Measurements from ENCODE around the gene UBA52. TPM values are rescaled to one million over a fixed set of nuclear protein-coding genes. Genes with fewer than 3 reads are reported as not detected.

UBA52 gene
- total RNA-seq, 1 donor from 2014 or later: 586 TPM

- H3K36me3 ChIP-seq (ENCODE audit: control insufficient read depth, insufficient read depth, low read length): no peaks in the 10 kb centered on the region
- no peak overlapping the region for H3K4me3 ChIP-seq (ENCODE audit: low read depth, low read length)
- no peak for FAIRE-seq
- DNase-seq (ENCODE audit: low read depth): no peak
- TF ChIP-seq, protein P1, sequence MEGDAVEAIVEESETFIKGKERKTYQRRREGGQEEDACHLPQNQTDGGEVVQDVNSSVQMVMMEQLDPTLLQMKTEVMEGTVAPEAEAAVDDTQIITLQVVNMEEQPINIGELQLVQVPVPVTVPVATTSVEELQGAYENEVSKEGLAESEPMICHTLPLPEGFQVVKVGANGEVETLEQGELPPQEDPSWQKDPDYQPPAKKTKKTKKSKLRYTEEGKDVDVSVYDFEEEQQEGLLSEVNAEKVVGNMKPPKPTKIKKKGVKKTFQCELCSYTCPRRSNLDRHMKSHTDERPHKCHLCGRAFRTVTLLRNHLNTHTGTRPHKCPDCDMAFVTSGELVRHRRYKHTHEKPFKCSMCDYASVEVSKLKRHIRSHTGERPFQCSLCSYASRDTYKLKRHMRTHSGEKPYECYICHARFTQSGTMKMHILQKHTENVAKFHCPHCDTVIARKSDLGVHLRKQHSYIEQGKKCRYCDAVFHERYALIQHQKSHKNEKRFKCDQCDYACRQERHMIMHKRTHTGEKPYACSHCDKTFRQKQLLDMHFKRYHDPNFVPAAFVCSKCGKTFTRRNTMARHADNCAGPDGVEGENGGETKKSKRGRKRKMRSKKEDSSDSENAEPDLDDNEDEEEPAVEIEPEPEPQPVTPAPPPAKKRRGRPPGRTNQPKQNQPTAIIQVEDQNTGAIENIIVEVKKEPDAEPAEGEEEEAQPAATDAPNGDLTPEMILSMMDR (IDR thresholded peaks at IDR 0.05; ENCODE audit: insufficient read depth, low read length, severe bottlenecking): no peak
- H3K27me3 ChIP-seq (ENCODE audit: control insufficient read depth, insufficient read depth, low read length): peaks cover 19% of the 10 kb centered on the region
These were observed 44.4 kb downstream of the UBA52 start for GRCh38 chr19:18616023-18616422.

DNA sequence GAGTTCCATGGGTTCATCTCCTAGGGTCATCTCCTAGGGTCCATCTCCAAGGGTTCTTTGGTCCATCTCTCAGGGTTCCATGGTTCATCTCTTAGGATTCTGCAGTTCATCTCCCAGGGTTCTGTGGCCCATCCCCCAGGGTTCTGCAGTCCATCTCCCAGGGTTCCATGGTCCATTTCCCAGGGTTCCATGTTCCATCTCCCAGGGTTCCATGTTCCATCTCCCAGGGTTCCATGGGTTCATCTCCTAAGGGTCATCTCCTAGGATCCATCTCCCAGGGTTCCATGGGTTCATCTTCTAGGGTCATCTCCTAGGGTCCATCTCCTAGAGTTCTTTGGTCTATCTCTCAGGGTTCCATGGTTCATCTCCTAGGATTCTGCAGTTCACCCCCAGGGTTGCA lies 45.9 kb downstream of the UBA52 start:
- Histone ChIP-seq H3K27me3 (ENCODE audit: control insufficient read depth, insufficient read depth, low read length) (peaks cover 6% of the 10 kb centered on the region), H3K4me3 (ENCODE audit: low read depth, low read length) (no peak overlapping the region), H3K36me3 (ENCODE audit: control insufficient read depth, insufficient read depth, low read length) (no peaks in the 10 kb centered on the region)
- TF ChIP-seq, protein P1 (IDR thresholded peaks at IDR 0.05; ENCODE audit: insufficient read depth, low read length, severe bottlenecking): no peak
- DNase-seq (ENCODE audit: low read depth) (no peak), FAIRE-seq (no peak)

GRCh38 chr19:18618236-18618635 lies 46.6 kb downstream of the UBA52 start:
- DNase-seq (ENCODE audit: low read depth): no peak
- Histone ChIP-seq H3K4me3 (ENCODE audit: low read depth, low read length) (no peak overlapping the region), H3K36me3 (ENCODE audit: control insufficient read depth, insufficient read depth, low read length) (no peaks in the 10 kb centered on the region), H3K27me3 (ENCODE audit: control insufficient read depth, insufficient read depth, low read length) (peaks cover 5% of the 10 kb centered on the region)
- TF ChIP-seq, protein P1 (IDR thresholded peaks at IDR 0.05; ENCODE audit: insufficient read depth, low read length, severe bottlenecking): no peak
- FAIRE-seq: no peak

- no peaks in the 10 kb centered on the region for H3K36me3 ChIP-seq (ENCODE audit: control insufficient read depth, insufficient read depth, low read length)
- no peak overlapping the region for H3K4me3 ChIP-seq (ENCODE audit: low read depth, low read length)
- TF ChIP-seq, protein P1 (IDR thresholded peaks at IDR 0.05; ENCODE audit: insufficient read depth, low read length, severe bottlenecking): no peak
- FAIRE-seq: no peak
- H3K27me3 ChIP-seq (ENCODE audit: control insufficient read depth, insufficient read depth, low read length): peaks cover 1% of the 10 kb centered on the region
- no peak for DNase-seq (ENCODE audit: low read depth)
These were observed 48.7 kb downstream of the UBA52 start for GRCh38 chr19:18620311-18620710.

DNA sequence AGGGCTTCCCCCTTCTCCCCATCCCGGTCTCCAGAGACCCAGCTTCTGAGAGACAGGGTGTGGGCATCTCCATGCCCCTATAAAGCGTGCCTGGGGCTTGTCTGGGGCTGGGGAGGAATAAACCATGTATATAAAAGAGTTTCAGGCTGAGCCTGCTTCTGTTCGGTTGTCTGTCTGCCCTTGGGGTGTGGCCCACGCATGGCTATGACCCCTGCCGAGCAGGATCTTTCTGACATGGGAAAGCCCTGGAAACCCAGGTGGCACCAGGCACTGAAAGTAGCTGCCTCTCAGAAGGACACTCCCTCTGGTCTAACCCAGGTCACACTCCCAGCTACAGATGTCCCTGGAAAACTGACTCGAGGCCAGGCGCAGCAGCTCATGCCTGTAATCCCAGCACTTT lies 49.2 kb downstream of the UBA52 start:
- H3K36me3 ChIP-seq (ENCODE audit: control insufficient read depth, insufficient read depth, low read length): no peaks in the 10 kb centered on the region
- FAIRE-seq (no peak), DNase-seq (ENCODE audit: low read depth) (no peak)
- H3K4me3 ChIP-seq (ENCODE audit: low read depth, low read length): no peak overlapping the region
- TF ChIP-seq, protein P1 (IDR thresholded peaks at IDR 0.05; ENCODE audit: insufficient read depth, low read length, severe bottlenecking): no peak
- H3K27me3 ChIP-seq (ENCODE audit: control insufficient read depth, insufficient read depth, low read length): peaks cover 1% of the 10 kb centered on the region

GRCh38 chr19:18626906-18627305 lies 55.2 kb downstream of the UBA52 start:
- H3K27me3 ChIP-seq (ENCODE audit: control insufficient read depth, insufficient read depth, low read length): no peaks in the 10 kb centered on the region
- TF ChIP-seq, protein P1 (IDR thresholded peaks at IDR 0.05; ENCODE audit: insufficient read depth, low read length, severe bottlenecking): no peak
- FAIRE-seq (no peak), DNase-seq (ENCODE audit: low read depth) (no peak)
- H3K4me3 ChIP-seq (ENCODE audit: low read depth, low read length): no peak overlapping the region
- no peaks in the 10 kb centered on the region for H3K36me3 ChIP-seq (ENCODE audit: control insufficient read depth, insufficient read depth, low read length)

Data from bronchial epithelial cell (primary cell).